Glutamatergic neuron (in vitro differentiated cells): ENCODE results near the gene NMRAL1. TPM values are rescaled to one million over a fixed set of nuclear protein-coding genes. Genes with fewer than 3 reads are reported as not detected.
A peak's percentile ranks its signal among the peaks of the same experiment; 100 is the strongest.

Experiments
- DNase-seq: peaks from one replicate; pipeline ENCODE4 v3.0.0; 2022
- H3K27ac Mint-ChIP-seq: one replicate; pipeline ENCODE4 v1.8.0; 2020; ENCODE audit warnings: mild to moderate bottlenecking, mixed read lengths, inconsistent platforms; ENCODE audit not compliant: unreplicated experiment
- H3K27me3 Mint-ChIP-seq: one replicate; pipeline ENCODE4 v1.8.0; 2020; ENCODE audit warnings: mild to moderate bottlenecking, moderate library complexity, mixed read lengths, inconsistent platforms; ENCODE audit not compliant: unreplicated experiment
- H3K36me3 Mint-ChIP-seq: one replicate; pipeline ENCODE4 v1.8.0; 2020; ENCODE audit warnings: mild to moderate bottlenecking, mixed read lengths, inconsistent platforms; ENCODE audit not compliant: unreplicated experiment
- H3K4me1 Mint-ChIP-seq: one replicate; pipeline ENCODE4 v1.8.0; 2020; ENCODE audit warnings: mild to moderate bottlenecking, low read depth, mixed read lengths, inconsistent platforms; ENCODE audit not compliant: unreplicated experiment
- H3K4me3 Mint-ChIP-seq: one replicate; pipeline ENCODE4 v1.8.0; 2020; ENCODE audit warnings: mild to moderate bottlenecking, mixed read lengths, inconsistent platforms; ENCODE audit not compliant: unreplicated experiment
- H3K9me3 Mint-ChIP-seq: one replicate; pipeline ENCODE4 v1.8.0; 2020; ENCODE audit warnings: mild to moderate bottlenecking, moderate library complexity, mixed read lengths, inconsistent platforms; ENCODE audit not compliant: unreplicated experiment
- CTCF ChIP-seq: fragments of 200-600 bp; sonication (generic); IDR thresholded peaks from one replicate; pipeline ENCODE4 v1.5.0; 2021; ENCODE audit not compliant: partially characterized antibody, unreplicated experiment
- total RNA-seq: library from RNA; stranded (reverse); fragmentation: NEBNext Ultra II Directional; extraction: Animal tissue kit (Norgen Biotek cat#: 25700); gene quantifications from one replicate; pipeline ENCODE4 v1.2.1, GENCODE V29; 2021; ENCODE audit not compliant: unreplicated experiment

NMRAL1 gene
- total RNA-seq, 1 donor from 2014 or later: 38.3 TPM

GRCh38 chr16:4461250-4462085 lies 13.0 kb downstream of the NMRAL1 start:
- Mint-ChIP-seq H3K27me3 (peaks cover 4% of the 10 kb centered on the region), H3K4me3 (no peak overlapping the region), H3K9me3 (peaks cover 8% of the 10 kb centered on the region), H3K4me1 (peaks cover 5% of the 10 kb centered on the region), H3K36me3 (no peaks in the 10 kb centered on the region), H3K27ac (no peak overlapping the region)
- TF ChIP-seq CTCF: no peak
- no peak for DNase-seq

- Mint-ChIP-seq H3K9me3 (peaks cover 8% of the 10 kb centered on the region), H3K27ac (peak overlapping the region; percentile 28), H3K4me1 (peaks cover 7% of the 10 kb centered on the region), H3K36me3 (no peaks in the 10 kb centered on the region), H3K4me3 (no peak overlapping the region), H3K27me3 (peaks cover 4% of the 10 kb centered on the region)
- no peak for TF ChIP-seq CTCF
- no peak for DNase-seq
Observed at GRCh38 chr16:4460936-4461249, 13.5 kb downstream of the NMRAL1 start.

- DNase-seq: no peak
- TF ChIP-seq CTCF: no peak
- Mint-ChIP-seq H3K4me1 (peaks cover 9% of the 10 kb centered on the region), H3K27me3 (peaks cover 7% of the 10 kb centered on the region), H3K36me3 (no peaks in the 10 kb centered on the region), H3K9me3 (peaks cover 9% of the 10 kb centered on the region), H3K27ac (no peak overlapping the region), H3K4me3 (no peak overlapping the region)
Observed at GRCh38 chr16:4455951-4456350, 18.5 kb downstream of the NMRAL1 start.

GRCh38 chr16:4455081-4455480 lies 19.3 kb downstream of the NMRAL1 start:
- Mint-ChIP-seq H3K36me3 (no peaks in the 10 kb centered on the region), H3K27me3 (peaks cover 7% of the 10 kb centered on the region), H3K27ac (no peak overlapping the region), H3K4me1 (peaks cover 15% of the 10 kb centered on the region), H3K4me3 (no peak overlapping the region), H3K9me3 (peaks cover 8% of the 10 kb centered on the region)
- DNase-seq: no peak
- TF ChIP-seq CTCF: no peak

- Mint-ChIP-seq H3K27me3 (peaks cover 7% of the 10 kb centered on the region), H3K4me3 (no peak overlapping the region), H3K9me3 (peaks cover 6% of the 10 kb centered on the region), H3K4me1 (peaks cover 15% of the 10 kb centered on the region), H3K36me3 (no peaks in the 10 kb centered on the region), H3K27ac (no peak overlapping the region)
- no peak for TF ChIP-seq CTCF
- no peak for DNase-seq
Observed at GRCh38 chr16:4454623-4455022, 19.8 kb downstream of the NMRAL1 start.
